ENCODE measurements around the gene GSG1. TPM values are rescaled to one million over a fixed set of nuclear protein-coding genes. Genes with fewer than 3 reads are reported as not detected.
"Not testable (repeated sequence)": the region's sequence is repeated elsewhere in the genome, so short reads cannot be mapped to it uniquely, and the experiment has no call there.

Gene GSG1
- total RNA-seq, 2 donors from 2014 or later = 0.31 TPM; not detected in 1

DNA sequence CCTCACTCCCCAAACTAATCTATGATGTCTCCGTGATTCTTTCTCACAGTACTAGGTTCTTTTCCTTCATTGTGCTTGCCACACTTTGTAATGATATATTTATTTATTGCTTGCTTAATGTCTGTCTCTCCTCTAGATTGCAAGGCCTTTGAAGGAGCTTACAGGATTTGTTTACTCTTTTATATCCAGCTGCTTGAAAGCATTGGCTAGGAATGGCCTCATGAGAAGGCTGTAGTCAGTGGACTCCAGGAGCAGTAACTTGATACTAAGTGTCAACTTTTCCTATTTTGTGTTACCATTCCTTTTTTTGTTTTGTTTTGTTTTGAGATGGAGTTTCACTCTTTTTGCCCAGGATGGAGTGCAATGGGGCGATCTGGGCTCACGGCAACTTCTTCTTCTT, 66.6 kb downstream of the GSG1 start:
- H3K9me3 Mint-ChIP-seq = no peaks in the 10 kb centered on the region
- no peak overlapping the region for H3K9ac ChIP-seq (ENCODE audit: extremely low read depth, low read length, poor library complexity, severe bottlenecking)
- H3K4me1 Mint-ChIP-seq = no peaks in the 10 kb centered on the region
- peaks cover 11% of the 10 kb centered on the region for H3K27me3 Mint-ChIP-seq (ENCODE audit: insufficient read depth)
- no peak for DNase-seq
- H3K27ac Mint-ChIP-seq = no peak overlapping the region
- no peaks in the 10 kb centered on the region for H3K4me1 ChIP-seq (ENCODE audit: control insufficient read depth, insufficient read depth, low read length)
- H3K4me3 ChIP-seq (ENCODE audit: low read length) = no peak overlapping the region
- H3K27me3 ChIP-seq (ENCODE audit: control insufficient read depth, insufficient read depth, low read length, poor library complexity, severe bottlenecking) = peaks cover 8% of the 10 kb centered on the region
- TF ChIP-seq, protein P1, sequence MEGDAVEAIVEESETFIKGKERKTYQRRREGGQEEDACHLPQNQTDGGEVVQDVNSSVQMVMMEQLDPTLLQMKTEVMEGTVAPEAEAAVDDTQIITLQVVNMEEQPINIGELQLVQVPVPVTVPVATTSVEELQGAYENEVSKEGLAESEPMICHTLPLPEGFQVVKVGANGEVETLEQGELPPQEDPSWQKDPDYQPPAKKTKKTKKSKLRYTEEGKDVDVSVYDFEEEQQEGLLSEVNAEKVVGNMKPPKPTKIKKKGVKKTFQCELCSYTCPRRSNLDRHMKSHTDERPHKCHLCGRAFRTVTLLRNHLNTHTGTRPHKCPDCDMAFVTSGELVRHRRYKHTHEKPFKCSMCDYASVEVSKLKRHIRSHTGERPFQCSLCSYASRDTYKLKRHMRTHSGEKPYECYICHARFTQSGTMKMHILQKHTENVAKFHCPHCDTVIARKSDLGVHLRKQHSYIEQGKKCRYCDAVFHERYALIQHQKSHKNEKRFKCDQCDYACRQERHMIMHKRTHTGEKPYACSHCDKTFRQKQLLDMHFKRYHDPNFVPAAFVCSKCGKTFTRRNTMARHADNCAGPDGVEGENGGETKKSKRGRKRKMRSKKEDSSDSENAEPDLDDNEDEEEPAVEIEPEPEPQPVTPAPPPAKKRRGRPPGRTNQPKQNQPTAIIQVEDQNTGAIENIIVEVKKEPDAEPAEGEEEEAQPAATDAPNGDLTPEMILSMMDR (conservative IDR thresholded peaks at IDR 0.05) = no peak
- no peak overlapping the region for H3K27ac ChIP-seq (ENCODE audit: low read depth, low read length)
- H3K36me3 ChIP-seq (ENCODE audit: control insufficient read depth, insufficient read depth, low read length) = no peaks in the 10 kb centered on the region
- WGBS, 2 experiments (ENCODE audit: insufficient coverage in 1 of 2, insufficient read length in 1 of 2) = 90% methylated on average over 3 of the region's 3 CpGs; no CpG with 5 or more reads in 1 of the 2 experiments
- no peaks in the 10 kb centered on the region for H3K9me3 ChIP-seq (ENCODE audit: control insufficient read depth, low read length)
- no peaks in the 10 kb centered on the region for H3K36me3 Mint-ChIP-seq (ENCODE audit: low read depth)
- no peak overlapping the region for H3K4me3 Mint-ChIP-seq

DNA sequence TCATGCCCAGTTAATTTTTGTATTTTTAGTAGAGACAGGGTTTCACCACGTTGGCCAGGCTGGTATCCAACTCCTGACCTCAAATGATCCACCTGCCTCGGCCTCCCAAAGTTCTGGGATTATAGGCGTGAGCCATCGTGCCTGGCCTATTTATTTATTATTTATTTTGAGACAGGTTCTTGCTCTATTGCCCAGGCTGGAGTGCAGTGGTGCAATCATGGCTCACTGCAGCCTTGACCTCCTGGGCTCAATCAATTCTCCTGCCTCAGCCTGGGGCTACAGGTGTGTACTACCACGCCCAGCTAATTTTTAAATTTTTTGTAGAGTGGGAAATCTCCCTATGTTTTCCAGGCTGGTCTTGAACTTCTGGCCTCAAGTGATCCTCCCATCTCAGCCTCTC, 68.1 kb downstream of the GSG1 start:
- H3K9ac ChIP-seq (ENCODE audit: extremely low read depth, low read length, poor library complexity, severe bottlenecking); DNase-seq; H3K27me3 Mint-ChIP-seq (ENCODE audit: insufficient read depth); H3K4me3 Mint-ChIP-seq; H3K36me3 ChIP-seq (ENCODE audit: control insufficient read depth, insufficient read depth, low read length); H3K36me3 Mint-ChIP-seq (ENCODE audit: low read depth); H3K4me1 Mint-ChIP-seq; H3K4me3 ChIP-seq (ENCODE audit: low read length); H3K27ac ChIP-seq (ENCODE audit: low read depth, low read length); H3K9me3 ChIP-seq (ENCODE audit: control insufficient read depth, low read length); H3K27me3 ChIP-seq (ENCODE audit: control insufficient read depth, insufficient read depth, low read length, poor library complexity, severe bottlenecking); H3K9me3 Mint-ChIP-seq; H3K27ac Mint-ChIP-seq; H3K4me1 ChIP-seq (ENCODE audit: control insufficient read depth, insufficient read depth, low read length): not testable (repeated sequence)
- 93 to 100% methylated on average over 3 to 5 of the region's 5 CpGs for WGBS, 2 experiments (ENCODE audit: insufficient coverage in 1 of 2, insufficient read length in 1 of 2)

Other genes with a start within 250 kb of the GSG1 start
- gene GPRC5A, start 212.1 kb downstream of the GSG1 start, total RNA-seq = 1 to 10 TPM in 1 of 2 donors, under 1 TPM in 1; 0.15 to 1.0 TPM
- gene GPRC5D, start 151.5 kb downstream of the GSG1 start, total RNA-seq = not detected
- gene HEBP1, start 103.4 kb downstream of the GSG1 start, total RNA-seq = 10 to 100 TPM; 27.4 to 29.1 TPM
- gene FAM234B, start 59.3 kb downstream of the GSG1 start, total RNA-seq = 10 to 100 TPM; 20.8 to 32.0 TPM
- under 1 TPM; 0.58 to 0.59 TPM for gene EMP1, start 93.1 kb upstream of the GSG1 start, total RNA-seq

All from endodermal cell (in vitro differentiated cells).